HCT116 (cell line): ENCODE measurements around the gene ELF3. TPM values are rescaled to one million over a fixed set of nuclear protein-coding genes. Genes with fewer than 3 reads are reported as not detected.
A peak's percentile ranks its signal among the peaks of the same experiment; 100 is the strongest.

Experiments used
- ATAC-seq: fragments of 200-7000 bp; cut with Tn5 transposase; 2 replicates; pipeline ENCODE4 v1.9.1; 2020; ENCODE audit warnings: mild to moderate bottlenecking, moderate library complexity
- BruUV-seq: library from RNA; stranded (reverse); fragments of 400-500 nt; replicated peaks from 2 replicates; lab custom pipeline; 2021; lab: Mats Ljungman, UMichigan
- CTCF ChIA-PET: fragments of 300-600 bp; sonication (Branson Sonifier 250); formaldehyde crosslinking; loops from one replicate; lab custom pipeline; 2021; ENCODE audit warnings: antibody characterized with exemption; lab: Charles Lee
- POLR2A ChIA-PET: fragments of 300-600, 350-600 bp; sonication (Branson Sonifier 250); formaldehyde crosslinking; loops from one replicate; lab custom pipeline; 2021; ENCODE audit warnings: antibody characterized with exemption; lab: Charles Lee
- RAD21 ChIA-PET, 2 experiments: fragments of 300-600 bp; sonication (Branson Sonifier 250); formaldehyde crosslinking; loops; one replicate each; lab custom pipeline; 2023; ENCODE audit warnings: low total read pairs in 2 of 2; ENCODE audit not compliant: uncharacterized antibody in 2 of 2, unreplicated experiment in 2 of 2, low non-redundant PET in 1 of 2; lab: Charles Lee
- DNase-seq: peaks from one replicate; pipeline ENCODE4 v3.0.0-alpha.2; 2010; ENCODE audit warnings: low read depth, low spot score
- H2AFZ ChIP-seq: fragments of 200-600 bp; shearing (Covaris generic), sonication (generic); 2 replicates; pipeline ENCODE4 v1.6.1; 2017; ENCODE audit warnings: low read depth, mixed run types, mixed read lengths, antibody characterized with exemption, low read length; ENCODE audit not compliant: poor library complexity, severe bottlenecking
- H3K27ac ChIP-seq: 2 replicates; pipeline ENCODE4 v1.5.1; 2012; ENCODE audit warnings: low read depth, low read length
- H3K27me3 ChIP-seq: fragments of 200-600 bp; sonication (generic); 2 replicates; pipeline ENCODE4 v1.6.1; 2016; ENCODE audit warnings: mixed run types, low read length, mixed read lengths; ENCODE audit not compliant: insufficient read depth
- H3K36me3 ChIP-seq, 2 experiments: fragments of 200-500 bp in 1 of 2; fragments of 200-600 bp in 1 of 2; sonication (Bioruptor generic) in 1 of 2; sonication (generic) in 1 of 2; 2 replicates each; pipeline versions ENCODE4 v1.5.1 to v1.6.1; 2014 to 2016; ENCODE audit warnings: low read length in 2 of 2, inconsistent platforms in 1 of 2, mixed read lengths in 1 of 2, mixed run types in 1 of 2; ENCODE audit not compliant: insufficient read depth in 2 of 2, control insufficient read depth in 1 of 2
- H3K4me1 ChIP-seq, 2 experiments: fragments of 200-600 bp in 1 of 2; sonication (generic) in 1 of 2; 2 replicates each; pipeline versions ENCODE4 v1.5.1 to v1.6.1; 2012 to 2017; ENCODE audit warnings: low read length in 2 of 2, inconsistent platforms in 1 of 2, mild to moderate bottlenecking in 1 of 2, mixed read lengths in 1 of 2, mixed run types in 1 of 2, moderate library complexity in 1 of 2; ENCODE audit not compliant: insufficient read depth in 2 of 2, control insufficient read depth in 1 of 2
- H3K4me2 ChIP-seq: fragments of 200-600 bp; sonication (generic); 2 replicates; pipeline ENCODE4 v1.6.1; 2017; ENCODE audit warnings: mixed run types, low read length, mixed read lengths
- H3K4me3 ChIP-seq, 2 experiments: fragments of 200-600 bp in 1 of 2; sonication (generic) in 1 of 2; replicated peaks in 1 of 2; 2 replicates each; pipeline ENCODE4 v1.5.1; 2011 to 2016; ENCODE audit warnings: low read length in 2 of 2, control low read depth in 1 of 2, low read depth in 1 of 2, mild to moderate bottlenecking in 1 of 2, mixed read lengths in 1 of 2, mixed run types in 1 of 2
- H3K79me2 ChIP-seq: fragments of 200-600 bp; sonication (generic); 2 replicates; pipeline ENCODE4 v1.6.1; 2017; ENCODE audit warnings: mild to moderate bottlenecking, mixed run types, low read length, moderate library complexity, mixed read lengths; ENCODE audit not compliant: insufficient read depth
- H3K9ac ChIP-seq: fragments of 200-600 bp; sonication (generic); 2 replicates; pipeline ENCODE4 v1.6.1; 2016; ENCODE audit warnings: low read length, mixed read lengths
- H3K9me2 ChIP-seq: fragments of 200-600 bp; sonication (generic), shearing (Covaris generic); 2 replicates; pipeline ENCODE4 v1.6.1; 2017; ENCODE audit warnings: mixed run types, mild to moderate bottlenecking, moderate library complexity; ENCODE audit not compliant: insufficient read depth
- H3K9me3 ChIP-seq, 2 experiments: fragments of 200-500 bp in 1 of 2; fragments of 200-600 bp in 1 of 2; sonication (Bioruptor generic) in 1 of 2; sonication (generic) in 1 of 2; 2 replicates each; pipeline ENCODE4 v1.6.1; 2014 to 2017; ENCODE audit warnings: low read length in 2 of 2, mixed read lengths in 2 of 2, inconsistent platforms in 1 of 2, low read depth in 1 of 2, mild to moderate bottlenecking in 1 of 2, mixed run types in 1 of 2, moderate library complexity in 1 of 2; ENCODE audit not compliant: control insufficient read depth in 1 of 2, insufficient read depth in 1 of 2
- H4K20me1 ChIP-seq: fragments of 200-600 bp; sonication (generic), shearing (Covaris generic); 2 replicates; pipeline ENCODE4 v1.6.1; 2017; ENCODE audit warnings: mixed run types, mild to moderate bottlenecking, moderate library complexity; ENCODE audit not compliant: insufficient read depth
- ATF3 ChIP-seq: IDR thresholded peaks from 2 replicates; pipeline ENCODE4 v1.6.1; 2012
- CBX3 ChIP-seq: IDR thresholded peaks from 2 replicates; pipeline ENCODE4 v1.6.1; 2012; ENCODE audit warnings: low read depth
- FOSL1 ChIP-seq: IDR thresholded peaks from 2 replicates; pipeline ENCODE4 v1.6.1; 2012; ENCODE audit warnings: low read depth
- JUND ChIP-seq: IDR thresholded peaks from 2 replicates; pipeline ENCODE4 v1.6.1; 2012
- POLR2A ChIP-seq: IDR thresholded peaks from 2 replicates; pipeline ENCODE4 v1.7.0; 2011; ENCODE audit warnings: borderline replicate concordance; ENCODE audit not compliant: insufficient read depth, insufficient read length; ENCODE audit errors: extremely low read depth
- POLR2AphosphoS5 ChIP-seq: IDR thresholded peaks from 2 replicates; pipeline ENCODE4 v1.6.1; 2011; ENCODE audit warnings: mild to moderate bottlenecking, low read depth, low read length, moderate library complexity
- RAD21 ChIP-seq: IDR thresholded peaks from 2 replicates; pipeline ENCODE4 v1.6.1; 2012; ENCODE audit warnings: low read depth, mild to moderate bottlenecking
- SIN3A ChIP-seq: IDR thresholded peaks from 2 replicates; pipeline ENCODE4 v1.6.1; 2012; ENCODE audit warnings: low read depth
- SP1 ChIP-seq: IDR thresholded peaks from 2 replicates; pipeline ENCODE4 v1.6.1; 2012; ENCODE audit warnings: low read depth
- YY1 ChIP-seq: IDR thresholded peaks from 2 replicates; pipeline ENCODE4 v1.6.1; 2011; ENCODE audit warnings: low read length, low read depth, moderate library complexity, mild to moderate bottlenecking; ENCODE audit not compliant: insufficient replicate concordance; ENCODE audit errors: extremely low read depth
- intact Hi-C: fragments of 100-400 bp; cut with micrococcal nuclease; formaldehyde crosslinking; loops from 2 replicates; pipeline ENCODE4 v1.10.0; 2022
- total RNA-seq: library from RNA; stranded (reverse); gene quantifications from one replicate; pipeline ENCODE4 v1.2.1, GENCODE V29; 2021; ENCODE audit not compliant: unreplicated experiment

ELF3 gene
- total RNA-seq, 1 experiment from 2014 or later: 200 TPM

- intact Hi-C loops: no loop called here
- no TSS peak for BruUV-seq
- Histone ChIP-seq H3K4me3 (no peak overlapping the region), H3K4me2 (peak overlapping the region; percentile 58), H3K9me3 (no peaks in the 10 kb centered on the region), H3K9me2 (no peaks in the 10 kb centered on the region), H3K9ac (0 out of 2 replicates have a peak overlapping the region, but pooled peaks have one; percentile 35), H3K4me1 (peaks cover 47 to 78% of the 10 kb centered on the region in 2 experiments), H2AFZ (no peak overlapping the region), H4K20me1 (no peaks in the 10 kb centered on the region), H3K27me3 (no peaks in the 10 kb centered on the region), H3K79me2 (no peaks in the 10 kb centered on the region), H3K27ac (peak overlapping the region; percentile 63), H3K36me3 (no peaks in the 10 kb centered on the region)
- DNase-seq (no peak), ATAC-seq (peak; percentile 7; the same call in 1 of the 2 replicates)
- ChIA-PET POLR2A (interaction anchor here (1.3 to 4.2 kb wide), 6 partner anchors 11 to 60 kb away, joined by 3 to 28 read pairs (median 9); partner anchors contain the start of gene ELF3), RAD21 (no interaction called here), CTCF (interaction anchor here (0.8 kb wide), 1 partner anchor 11 kb away, joined by 3 read pairs; no protein-coding TSS in a partner anchor)
- no peak for TF ChIP-seq SIN3A
Observed at GRCh38 chr1:202045705-202046104, 35.3 kb downstream of the ELF3 start.

- Histone ChIP-seq H3K27me3 (no peaks in the 10 kb centered on the region), H3K4me1 (peaks cover 47 to 79% of the 10 kb centered on the region in 2 experiments), H3K4me3 (peak overlapping the region in 1 of 2 experiments; percentile 15; a peak in 1 of 4 replicates), H3K9me3 (no peaks in the 10 kb centered on the region), H3K79me2 (no peaks in the 10 kb centered on the region), H3K27ac (peak overlapping the region; percentile 63), H4K20me1 (no peaks in the 10 kb centered on the region), H2AFZ (no peak overlapping the region), H3K9ac (peak overlapping the region; percentile 35; the same call in 1 of the 2 replicates), H3K36me3 (no peaks in the 10 kb centered on the region), H3K4me2 (peak overlapping the region; percentile 58)
- peak; percentile 39 for ATAC-seq
- intact Hi-C loops: no loop called here
- CTCF ChIA-PET: interaction anchor here (0.8 to 1.2 kb wide), 2 partner anchors 11 to 36 kb away, joined by 3 to 4 read pairs; partner anchors contain the start of gene ELF3
- no TSS peak for BruUV-seq
- POLR2A ChIA-PET: interaction anchor here (1.3 to 4.2 kb wide), 8 partner anchors 11 to 60 kb away, joined by 3 to 28 read pairs (median 6); partner anchors contain the start of gene ELF3
- no peak for DNase-seq
- no peak for TF ChIP-seq SIN3A
- TF ChIP-seq YY1: peak; percentile 47
- TF ChIP-seq ATF3: no peak
- no peak for TF ChIP-seq FOSL1
- TF ChIP-seq POLR2AphosphoS5: peak; percentile 35; the same call in 1 of the 2 replicates
- TF ChIP-seq JUND: 0 out of 2 replicates have a peak, but pooled peaks have one; percentile 48
- peak; percentile 11; the same call in 1 of the 2 replicates for TF ChIP-seq RAD21
- TF ChIP-seq SP1: peak; percentile 97
- TF ChIP-seq POLR2A: no peak
- peak; percentile 54; the same call in 1 of the 2 replicates for TF ChIP-seq CBX3
- TF ChIP-seq, all 23 proteins: peak for 6
- RAD21 ChIA-PET: no interaction called here
- H3K9me2 ChIP-seq: no peaks in the 10 kb centered on the region
Observed at GRCh38 chr1:202046227-202046626, 35.8 kb downstream of the ELF3 start.
